Esophagus squamous epithelium (tissue), 5 donors: ENCODE data around the gene WDR70. TPM values are rescaled to one million over a fixed set of nuclear protein-coding genes. Genes with fewer than 3 reads are reported as not detected.

Experiments
- DNase-seq: peaks from one replicate; lab custom pipeline; 2025; lab: John Stamatoyannopoulos, UW
- H3K27ac ChIP-seq, 4 donors: fragments of 200-600 bp; sonication (generic); one replicate each; pipeline ENCODE4 v1.5.1; 2016 to 2019; ENCODE audit warnings: mild to moderate bottlenecking in 1 of 4
- H3K27me3 ChIP-seq, 4 donors: fragments of 200-600 bp; sonication (generic); 1 replicate in 3 of 4; 2 replicates in 1 of 4; pipeline versions ENCODE4 v1.5.1 to v1.6.0; 2017 to 2021; ENCODE audit warnings: antibody characterized with exemption in 1 of 4
- H3K36me3 ChIP-seq, 3 donors: fragments of 200-600 bp; sonication (generic); one replicate each; pipeline ENCODE4 v1.5.1; 2016 to 2019
- H3K4me1 ChIP-seq, 3 donors: fragments of 200-600 bp; sonication (generic); one replicate each; pipeline ENCODE4 v1.5.1; 2017 to 2019
- H3K4me3 ChIP-seq, 4 donors: fragments of 200-600 bp; sonication (generic); 1 replicate in 3 of 4; 2 replicates in 1 of 4; pipeline ENCODE4 v1.5.1; 2016 to 2019; ENCODE audit warnings: mild to moderate bottlenecking in 2 of 4, moderate library complexity in 1 of 4
- H3K9me3 ChIP-seq, 3 donors: fragments of 200-600 bp; sonication (generic); one replicate each; pipeline ENCODE4 v1.5.1; 2016 to 2019
- CTCF ChIP-seq, 6 experiments: fragments of 450-650 bp in 4 of 6; fragments of 200-600 bp in 2 of 6; sonication (generic) in 2 of 6; IDR thresholded peaks; one replicate each; pipeline ENCODE4 v1.5.1; 2016 to 2019; ENCODE audit warnings: antibody characterized with exemption in 6 of 6, mild to moderate bottlenecking in 4 of 6, moderate library complexity in 4 of 6
- POLR2A ChIP-seq, 4 donors: fragments of 450-650 bp; IDR thresholded peaks; one replicate each; pipeline ENCODE4 v1.6.1; 2017; ENCODE audit warnings: antibody characterized with exemption in 4 of 4, mild to moderate bottlenecking in 4 of 4, moderate library complexity in 3 of 4
- WGBS, 2 donors: methylation state at CpG; one replicate each; pipeline ENCODE4 v1.1.5; 2018; 5-methylcytosine and 5-hydroxymethylcytosine counted together
- intact Hi-C: fragments of 100-400 bp; cut with DNase I; formaldehyde crosslinking; loops from one replicate; pipeline ENCODE4 v1.15.0; 2022
- total RNA-seq, 4 donors: library from RNA; depleted of rRNA; stranded (reverse); fragments of >200 nt; gene quantifications; one replicate each; pipeline ENCODE4 v1.1.0, GENCODE V29; 2016
- donor health status: DM: yes; HTN: yes; CAD: no.

WDR70 gene
- total RNA-seq, 4 donors from 2014 or later = 8.2 to 26.1 (median 15.5) TPM

GRCh38 chr5:37715361-37715760, 336.2 kb downstream of the WDR70 start:
- H3K4me1 ChIP-seq = peaks cover 0 to 16% (median 9%) of the 10 kb centered on the region in 3 donors
- H3K4me3 ChIP-seq = no peak overlapping the region
- no peak overlapping the region for H3K27ac ChIP-seq
- DNase-seq = no peak
- H3K36me3 ChIP-seq = no peaks in the 10 kb centered on the region
- intact Hi-C loops = no loop called here
- TF ChIP-seq POLR2A (IDR thresholded peaks at IDR 0.05) (no peak), CTCF (IDR thresholded peaks at IDR 0.05) (no peak)
- no peaks in the 10 kb centered on the region for H3K9me3 ChIP-seq
- H3K27me3 ChIP-seq = no peaks in the 10 kb centered on the region

GRCh38 chr5:37715992-37716391, 336.9 kb downstream of the WDR70 start:
- Histone ChIP-seq H3K27ac (no peak overlapping the region), H3K27me3 (no peaks in the 10 kb centered on the region), H3K9me3 (no peaks in the 10 kb centered on the region), H3K4me1 (peaks cover 0 to 16% (median 9%) of the 10 kb centered on the region in 3 donors), H3K4me3 (no peak overlapping the region), H3K36me3 (peaks cover 0 to 2% (median 0%) of the 10 kb centered on the region in 3 donors)
- DNase-seq = no peak
- WGBS, 2 donors = 88 to 90% methylated on average over 5 of the region's 5 CpGs
- intact Hi-C loops = no loop called here
- no peak for TF ChIP-seq POLR2A (IDR thresholded peaks at IDR 0.05)
- TF ChIP-seq CTCF (IDR thresholded peaks at IDR 0.05) = no peak

GRCh38 chr5:37716405-37716804, 337.3 kb downstream of the WDR70 start:
- intact Hi-C loops = no loop called here
- Histone ChIP-seq H3K9me3 (no peaks in the 10 kb centered on the region), H3K27ac (no peak overlapping the region), H3K4me1 (peaks cover 0 to 16% (median 9%) of the 10 kb centered on the region in 3 donors), H3K4me3 (no peak overlapping the region), H3K36me3 (peaks cover 0 to 6% (median 0%) of the 10 kb centered on the region in 3 donors), H3K27me3 (no peaks in the 10 kb centered on the region)
- DNase-seq = no peak
- 91 to 100% methylated on average over 1 of the region's 1 CpG for WGBS, 2 donors
- no peak for TF ChIP-seq POLR2A (IDR thresholded peaks at IDR 0.05)

- H3K9me3 ChIP-seq = no peaks in the 10 kb centered on the region
- H3K27ac ChIP-seq = no peak overlapping the region
- intact Hi-C loops = no loop called here
- TF ChIP-seq CTCF (IDR thresholded peaks at IDR 0.05) = no peak
- TF ChIP-seq POLR2A (IDR thresholded peaks at IDR 0.05) = no peak
- H3K27me3 ChIP-seq = no peaks in the 10 kb centered on the region
- H3K4me1 ChIP-seq = peaks cover 0 to 16% (median 9%) of the 10 kb centered on the region in 3 donors
- WGBS, 2 donors = 39 to 53% methylated on average over 2 of the region's 2 CpGs
- H3K4me3 ChIP-seq = no peak overlapping the region
- no peak for DNase-seq
- H3K36me3 ChIP-seq = peaks cover 0 to 15% (median 0%) of the 10 kb centered on the region in 3 donors
Observed at GRCh38 chr5:37717276-37717612, 338.1 kb downstream of the WDR70 start.

- no peak for TF ChIP-seq CTCF (IDR thresholded peaks at IDR 0.05)
- TF ChIP-seq POLR2A (IDR thresholded peaks at IDR 0.05) = no peak
- 24 to 36% methylated on average over 8 of the region's 8 CpGs for WGBS, 2 donors
- DNase-seq = no peak
- Histone ChIP-seq H3K27me3 (no peaks in the 10 kb centered on the region), H3K4me1 (peaks cover 0 to 16% (median 9%) of the 10 kb centered on the region in 3 donors), H3K27ac (no peak overlapping the region), H3K4me3 (no peak overlapping the region), H3K36me3 (peaks cover 0 to 21% (median 0%) of the 10 kb centered on the region in 3 donors), H3K9me3 (no peaks in the 10 kb centered on the region)
- intact Hi-C loops = no loop called here
Observed at GRCh38 chr5:37717613-37718431, 338.7 kb downstream of the WDR70 start.
